Middle frontal gyrus (tissue), 1 donor: Measurements from ENCODE around the gene C2CD5.
"Not testable (repeated sequence)": the region's sequence is repeated elsewhere in the genome, so short reads cannot be mapped to it uniquely, and the experiment has no call there.

Source experiments
- DNase-seq: peaks from one replicate; pipeline ENCODE4 v3.0.0-alpha.2; 2015; ENCODE audit warnings: low spot score; ENCODE audit errors: extremely low spot score

Gene C2CD5

DNA sequence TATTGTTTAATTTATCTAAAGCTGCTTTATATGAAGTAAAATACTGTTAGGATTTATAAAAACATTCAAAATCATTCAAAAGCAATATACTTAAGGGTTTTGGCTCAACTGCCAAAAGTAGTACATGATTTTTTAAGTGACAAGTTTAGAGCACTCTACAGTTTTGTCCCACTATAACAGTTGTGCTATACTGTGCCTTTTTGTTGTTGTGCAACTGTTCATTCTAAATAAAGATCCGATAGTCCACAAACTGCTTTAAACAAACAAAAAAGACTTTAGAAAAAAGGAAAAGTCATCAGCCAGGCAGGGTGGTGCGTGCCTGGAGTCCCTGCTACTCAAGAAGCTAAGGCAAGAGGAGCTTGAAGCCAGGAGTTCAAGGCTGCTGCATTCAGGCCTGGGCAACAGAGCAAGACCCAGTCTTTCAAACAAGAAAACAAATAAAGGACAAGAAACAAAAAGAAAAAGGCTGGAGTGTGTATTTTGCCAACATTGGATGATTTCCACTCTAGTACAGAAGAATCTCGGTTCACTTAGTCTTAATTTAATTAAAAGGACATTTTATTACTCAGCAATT, 7.3 kb downstream of the C2CD5 start:
- no peak for DNase-seq

DNA sequence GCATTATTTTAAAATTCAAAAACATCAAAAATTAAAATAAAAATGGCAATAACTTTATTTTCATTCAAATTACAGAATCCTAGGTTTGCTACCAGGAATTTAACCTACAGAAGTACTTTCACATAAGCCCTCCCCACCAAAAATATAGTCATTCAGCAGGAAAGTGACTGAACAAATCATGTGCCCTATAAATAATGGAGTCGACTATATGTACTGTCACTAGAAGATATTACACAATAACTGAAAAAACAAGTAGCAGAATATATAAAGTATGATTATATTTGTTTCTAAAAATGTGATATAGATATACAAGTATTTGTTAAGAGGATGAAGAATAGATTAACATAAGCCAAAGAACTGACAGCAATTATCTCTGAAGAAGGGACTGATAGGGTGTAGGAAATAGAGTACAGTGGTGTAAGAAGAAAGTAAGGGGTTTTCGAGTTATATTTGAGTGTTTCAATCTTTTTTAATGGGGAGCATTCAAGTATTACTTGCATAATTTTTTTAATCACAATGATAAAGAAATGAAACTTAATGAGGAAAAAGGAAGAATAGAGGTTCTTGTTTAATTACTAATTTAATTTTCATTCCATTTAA, 7.9 kb downstream of the C2CD5 start:
- no peak for DNase-seq

DNA sequence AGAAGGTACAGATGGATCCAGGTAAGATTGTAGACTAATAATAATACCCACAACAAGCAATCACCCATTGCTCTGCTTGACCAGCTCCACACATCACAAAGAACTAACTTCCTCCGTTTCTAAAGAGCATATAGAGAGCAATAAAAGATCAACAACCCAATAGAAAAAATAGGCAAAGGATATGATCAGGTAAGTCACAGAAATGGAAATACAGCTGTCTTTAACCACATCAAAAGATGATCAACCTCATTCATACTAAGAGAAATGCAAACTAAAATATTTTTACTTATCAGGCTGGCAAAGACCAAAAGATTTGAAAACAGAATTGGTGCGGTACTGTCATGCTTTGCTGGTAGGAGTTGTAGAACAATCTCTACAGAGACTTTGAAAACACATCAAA, 8.9 kb downstream of the C2CD5 start:
- no peak for DNase-seq

DNA sequence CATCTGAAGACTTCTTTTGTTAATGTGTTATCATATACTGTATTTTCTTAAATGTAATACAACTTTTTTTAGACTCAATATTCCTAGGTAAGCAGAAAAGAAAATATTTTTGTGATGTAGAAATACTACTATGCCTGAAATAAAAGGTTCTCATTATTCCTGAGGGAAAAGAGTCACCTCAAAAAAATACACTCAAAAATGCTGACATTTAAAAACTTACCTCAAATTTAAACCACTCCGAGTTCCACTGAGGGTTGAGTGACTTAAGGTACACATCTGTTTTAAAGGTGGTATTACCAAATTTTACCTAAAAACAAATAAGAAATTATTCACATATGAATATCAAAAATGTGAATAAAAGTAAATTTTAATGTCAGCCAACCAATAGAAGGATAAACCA, 9.3 kb downstream of the C2CD5 start:
- DNase-seq = no peak

DNA sequence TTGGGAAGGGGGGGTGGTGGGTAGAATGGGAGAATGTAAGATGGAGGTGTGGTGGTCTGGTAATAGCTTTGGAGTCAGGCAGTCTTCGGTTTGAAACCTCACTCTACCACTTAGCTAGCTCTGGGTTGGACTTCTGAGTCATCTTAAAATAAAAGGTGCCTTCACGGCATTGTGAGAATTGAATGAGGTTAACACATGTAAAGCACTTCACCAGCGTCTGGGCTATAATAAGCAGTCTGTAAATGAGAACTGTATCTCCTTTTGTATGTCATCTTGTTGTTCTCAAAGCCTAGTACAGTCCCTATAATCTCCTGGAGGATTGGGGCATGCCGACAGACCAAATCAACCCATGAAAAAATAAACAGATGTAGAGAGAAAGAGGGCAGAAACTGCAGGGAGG, 11.2 kb downstream of the C2CD5 start:
- no peak for DNase-seq

DNA sequence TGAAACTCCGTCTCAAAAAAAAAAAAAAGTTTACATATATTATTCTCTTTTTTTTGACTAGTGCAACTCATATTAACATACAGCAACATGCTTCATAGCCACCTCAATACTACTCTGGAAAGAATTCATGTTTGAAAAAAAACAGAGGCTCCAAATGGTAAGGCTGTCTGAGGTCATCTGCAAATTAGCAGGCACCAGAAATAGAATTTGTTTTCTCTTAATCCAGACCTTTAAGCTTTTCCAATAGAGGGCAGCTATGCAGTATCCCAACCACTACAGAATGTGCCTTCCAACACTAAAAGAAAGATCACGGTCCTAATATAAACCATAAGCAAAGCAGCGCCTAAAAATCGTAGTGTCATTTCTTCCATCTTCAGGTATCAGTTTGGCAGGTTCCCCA, 12.0 kb downstream of the C2CD5 start:
- DNase-seq = no peak

DNA sequence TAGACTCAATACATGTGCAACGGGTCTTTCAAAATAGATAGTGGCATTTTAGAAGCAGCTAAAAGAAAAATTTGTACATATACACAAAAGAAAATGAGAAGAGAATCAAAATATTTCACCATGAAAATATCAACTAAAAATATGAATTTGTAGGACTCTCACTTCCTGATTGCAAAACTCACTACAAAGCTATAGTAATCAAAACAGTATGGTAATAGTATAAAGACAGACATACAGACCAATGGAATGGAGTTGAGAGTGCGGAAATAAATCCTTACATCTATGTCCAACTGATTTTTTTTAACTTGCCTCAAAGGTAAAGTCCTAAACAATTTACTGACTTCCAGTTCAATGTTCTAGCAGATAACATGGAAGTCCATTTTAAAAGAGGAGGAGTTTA, 13.1 kb downstream of the C2CD5 start:
- no peak for DNase-seq

DNA sequence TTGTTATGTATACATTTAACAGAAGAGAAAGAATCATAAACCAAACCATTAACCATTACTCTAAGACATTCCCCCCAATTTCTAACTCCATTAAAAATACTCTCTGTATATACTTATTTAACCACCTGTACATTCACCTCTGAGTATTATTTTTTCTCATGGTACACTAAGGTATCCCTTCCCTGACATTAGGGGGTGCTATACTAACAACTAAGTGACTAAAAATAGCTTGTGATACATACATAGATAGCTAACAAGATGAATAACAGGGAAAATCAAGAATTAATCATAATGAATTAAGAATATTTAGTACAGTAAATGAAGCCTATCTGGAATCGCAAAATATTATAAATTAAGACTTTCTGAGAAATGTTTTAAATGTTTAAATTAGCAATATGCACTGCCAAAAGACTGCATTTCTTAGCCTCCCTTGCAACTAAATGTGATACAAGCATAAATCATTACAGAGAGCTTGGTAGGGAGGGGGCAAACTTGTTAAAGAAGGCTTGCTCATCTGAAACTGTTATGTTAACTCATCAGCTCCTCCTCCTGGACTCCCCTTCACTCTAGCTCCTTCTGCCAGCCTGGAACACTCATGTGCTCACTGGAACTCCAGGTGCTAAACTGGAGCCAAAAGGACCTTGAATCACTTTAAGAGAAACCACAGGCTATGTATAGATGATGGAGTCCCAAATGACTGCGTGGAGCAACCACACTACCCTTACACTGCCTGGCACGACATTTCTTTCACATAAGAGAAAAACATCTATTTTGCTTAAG, 14.9 kb downstream of the C2CD5 start:
- no peak for DNase-seq

DNA sequence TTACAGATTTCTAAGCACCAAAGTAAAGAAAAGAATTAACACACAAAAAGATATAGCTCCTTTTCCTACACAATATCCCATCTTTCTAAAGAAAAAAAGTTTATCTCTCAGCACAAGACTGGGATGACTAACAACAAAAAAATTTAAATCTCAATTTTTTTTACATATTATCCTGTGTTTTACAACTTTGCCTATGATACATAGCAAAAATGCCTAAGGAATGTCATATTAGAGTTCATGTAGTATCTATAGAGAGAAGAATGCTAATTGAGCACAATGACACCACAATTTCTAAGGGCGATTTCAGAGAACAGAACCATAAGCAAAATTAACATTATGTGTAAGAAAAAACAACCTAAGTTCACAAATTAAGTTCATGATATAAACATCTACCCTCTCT, 16.3 kb downstream of the C2CD5 start:
- DNase-seq = no peak

DNA sequence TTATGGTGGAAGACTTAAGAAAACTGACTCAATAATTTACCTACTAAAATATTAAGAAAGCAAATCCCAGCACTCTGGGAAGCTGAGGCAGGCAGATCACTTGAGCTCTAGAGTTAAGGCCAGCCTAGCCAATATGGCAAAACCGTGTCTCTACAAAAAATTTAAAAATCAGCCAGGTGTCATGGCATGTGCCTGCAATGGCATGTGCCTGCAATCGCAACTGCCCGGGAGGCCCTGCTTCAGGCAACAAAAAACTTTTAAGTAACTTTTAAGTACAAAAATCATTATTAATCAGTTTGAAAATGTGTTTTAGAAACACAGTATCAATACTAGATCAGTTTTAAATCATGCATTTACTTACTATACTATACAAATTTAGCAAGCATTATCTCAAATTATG, 17.5 kb downstream of the C2CD5 start:
- DNase-seq = no peak

DNA sequence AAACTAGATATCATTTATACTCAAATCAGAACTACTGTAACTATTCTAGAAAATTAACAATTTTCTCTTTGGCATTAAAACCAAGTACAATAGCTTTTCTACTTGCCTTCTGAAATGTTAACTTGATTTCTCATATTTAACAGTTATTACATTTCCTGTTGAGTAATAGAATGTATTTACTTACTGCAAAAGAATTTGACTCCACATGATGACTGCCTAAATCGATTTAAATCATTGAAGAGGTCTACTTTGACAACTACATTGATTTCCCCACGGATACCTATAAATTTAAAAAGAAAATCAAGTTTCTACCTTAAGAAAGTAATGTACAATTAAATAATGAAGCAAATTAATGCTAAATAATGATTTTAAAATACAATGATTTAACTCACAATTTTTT, 18.9 kb downstream of the C2CD5 start:
- no peak for DNase-seq

DNA sequence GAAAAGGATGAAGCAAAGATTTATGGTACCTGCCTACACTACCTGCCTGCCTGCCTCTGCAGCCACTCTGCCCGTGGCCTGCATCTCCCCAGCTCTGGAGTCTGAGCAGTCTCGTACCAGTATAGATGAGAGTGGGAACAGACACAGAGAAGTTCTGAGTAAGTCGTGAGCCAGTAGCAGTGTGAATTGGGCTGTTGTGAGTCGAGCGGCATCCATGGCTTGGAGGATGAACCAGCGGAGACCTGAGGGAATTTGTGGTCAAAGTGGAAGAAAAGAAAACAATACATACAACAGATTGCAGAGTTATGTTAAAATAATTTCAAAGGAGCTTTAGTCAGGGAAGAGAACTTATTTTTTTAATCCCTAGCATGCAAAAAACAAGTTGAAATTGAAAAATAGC, 25.3 kb downstream of the C2CD5 start:
- no peak for DNase-seq

DNA sequence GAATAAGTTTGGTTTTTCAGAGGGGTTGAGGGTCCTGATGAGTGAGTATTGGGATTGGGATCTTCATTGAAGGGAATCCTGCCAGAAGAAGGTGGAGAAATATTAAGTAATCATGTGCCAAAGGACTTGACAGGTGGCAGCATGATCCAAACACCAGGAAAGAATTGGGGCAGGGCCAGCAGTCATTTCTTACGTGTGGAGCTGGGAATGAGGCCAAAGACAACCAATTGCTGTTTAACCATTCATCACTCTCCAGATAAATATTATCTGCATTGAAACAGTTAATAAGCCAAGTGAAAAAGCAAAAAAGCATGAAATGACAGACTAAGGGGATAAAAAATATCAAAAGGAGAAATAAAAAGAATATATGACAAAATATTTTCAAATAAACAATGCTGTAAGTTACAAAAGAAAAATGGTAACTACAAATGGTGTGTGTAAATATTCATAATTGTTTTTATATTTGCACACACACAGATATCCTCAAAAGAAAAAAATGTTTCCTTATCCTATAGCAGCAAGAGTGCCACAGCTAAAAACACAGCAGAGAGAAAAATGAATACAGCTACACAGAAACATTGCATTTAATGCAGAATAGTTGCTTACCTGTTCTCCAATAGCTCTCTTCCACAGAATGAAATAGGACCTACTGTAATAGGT, 26.2 kb downstream of the C2CD5 start:
- DNase-seq = no peak

DNA sequence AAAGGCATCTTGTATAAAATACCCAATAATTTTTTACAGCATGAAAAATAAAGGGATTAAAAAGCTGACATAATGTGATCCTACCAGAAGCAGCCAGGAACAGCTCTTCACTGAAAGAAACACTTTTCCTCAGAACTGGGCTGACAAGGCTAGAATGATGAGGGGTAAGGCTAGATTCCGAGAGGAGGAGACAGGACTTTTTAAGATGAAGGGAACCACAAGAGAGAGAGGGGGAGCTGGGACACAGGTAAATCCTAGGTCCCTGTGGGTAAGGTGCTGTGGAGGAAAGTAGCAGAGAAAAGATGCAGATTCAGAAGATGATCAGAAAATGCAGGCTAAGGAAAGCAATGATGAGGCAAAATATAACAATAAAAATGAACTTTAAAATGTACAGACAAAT, 29.5 kb downstream of the C2CD5 start:
- DNase-seq = no peak

DNA sequence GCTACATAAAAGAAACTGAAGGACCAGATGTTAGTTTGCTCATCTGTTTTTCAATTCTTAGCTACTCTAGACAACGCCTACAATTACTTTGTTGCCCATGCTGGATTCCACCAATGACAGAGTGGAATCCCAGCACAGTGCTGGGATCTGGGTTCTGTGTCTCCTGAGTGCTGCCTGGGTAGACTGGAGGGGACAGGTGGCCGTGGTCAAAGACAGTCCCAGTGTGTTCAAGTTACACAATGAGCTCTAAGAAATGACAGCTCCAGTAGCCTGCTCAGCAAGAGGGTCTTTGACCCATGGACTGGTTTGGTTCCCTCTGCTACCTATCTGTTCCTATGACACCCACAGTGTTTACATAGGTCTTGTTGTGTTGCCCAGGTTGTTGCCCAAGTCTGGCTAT, 38.5 kb downstream of the C2CD5 start:
- DNase-seq = no peak

DNA sequence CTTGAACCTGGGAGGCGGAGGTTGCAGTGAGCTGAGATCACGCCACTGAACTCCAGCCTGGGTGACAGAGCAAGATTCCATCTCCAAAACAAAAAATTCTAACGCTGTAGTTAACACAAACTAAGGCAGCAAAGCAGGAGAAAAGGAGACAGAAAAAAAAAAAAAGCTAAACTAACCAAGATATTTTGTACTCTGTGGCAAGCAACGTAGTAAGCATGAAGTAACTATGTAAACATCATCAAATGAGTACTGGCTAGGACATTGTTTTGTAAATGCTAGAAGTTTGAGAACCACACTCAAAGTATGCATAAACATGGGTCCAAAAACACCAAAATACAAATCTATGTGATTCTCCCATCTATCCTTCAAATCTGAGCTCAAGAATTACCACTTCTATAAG, 44.2 kb downstream of the C2CD5 start:
- no peak for DNase-seq

DNA sequence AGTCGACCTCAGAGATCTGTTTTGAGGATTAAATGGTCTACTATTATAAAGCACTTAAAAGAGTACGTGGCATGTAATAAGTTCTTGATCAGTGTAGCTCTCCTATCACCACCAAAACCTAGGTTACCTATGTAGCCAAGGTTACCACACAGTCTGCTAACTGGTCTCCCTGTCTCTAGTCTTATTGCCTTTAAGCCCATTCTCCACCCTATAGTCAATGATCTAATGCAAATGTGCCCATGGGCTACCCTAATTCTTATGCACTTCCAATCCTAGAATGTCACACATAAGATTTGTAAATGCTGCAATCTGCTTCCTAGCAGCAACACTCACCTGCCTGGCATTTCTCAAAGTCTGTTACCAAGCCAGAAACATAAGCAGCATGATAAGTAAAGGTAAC, 44.9 kb downstream of the C2CD5 start:
- no peak for DNase-seq

DNA sequence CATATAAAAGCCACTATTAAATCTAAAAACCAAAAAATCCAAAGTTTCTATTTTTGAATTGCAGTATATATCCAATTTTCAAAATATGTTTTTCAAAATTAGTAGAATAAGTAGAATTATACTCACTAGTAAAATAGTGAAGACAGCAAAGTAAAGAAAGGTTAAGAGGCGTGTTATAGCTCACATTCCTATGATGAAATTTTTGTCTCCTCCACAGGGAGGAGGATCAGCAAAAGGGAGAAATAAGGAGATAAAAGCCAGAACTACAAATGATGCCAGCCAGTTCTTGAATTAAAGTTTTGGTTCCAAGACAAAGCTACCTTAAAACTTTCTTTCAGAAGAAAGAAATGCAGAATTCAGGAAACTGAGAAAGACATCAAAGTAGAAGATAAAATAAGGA, 50.0 kb downstream of the C2CD5 start:
- no peak for DNase-seq

DNA sequence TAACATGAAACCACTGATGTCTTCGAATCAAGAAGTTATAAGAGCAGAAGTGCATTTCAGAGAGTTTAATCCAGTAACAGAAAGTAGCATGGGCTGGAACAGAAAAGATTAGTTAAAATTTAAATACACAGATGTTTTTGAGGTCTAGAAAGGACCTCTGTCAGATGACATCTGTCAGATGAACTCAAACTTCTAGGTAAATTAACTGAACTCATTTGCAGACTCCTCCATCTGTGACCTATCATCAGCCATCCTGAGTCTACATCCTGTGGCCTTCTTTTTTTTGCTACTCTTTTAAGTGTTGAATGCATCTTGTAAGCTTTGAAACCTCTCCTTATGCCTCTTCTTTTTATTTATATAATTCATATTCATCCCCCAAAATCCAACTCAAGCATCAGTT, 53.3 kb downstream of the C2CD5 start:
- DNase-seq = no peak

DNA sequence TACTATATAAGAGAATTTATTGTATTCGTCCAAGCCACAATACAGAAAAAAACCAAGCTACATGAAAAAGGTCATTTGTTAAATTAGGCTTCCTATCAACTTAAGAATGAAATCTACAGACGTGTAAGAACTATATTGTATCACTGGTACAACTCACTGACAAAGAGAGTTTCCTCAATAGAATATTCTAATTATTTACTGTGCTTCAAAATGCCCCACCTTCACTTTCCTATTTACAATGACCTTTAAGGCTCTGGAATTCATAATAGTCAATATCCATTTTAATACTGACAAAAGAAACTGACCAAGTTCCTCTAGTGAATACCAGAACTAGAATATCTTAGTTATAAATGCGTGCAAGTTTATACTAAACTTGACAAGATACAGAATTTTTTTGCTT, 55.9 kb downstream of the C2CD5 start:
- DNase-seq = no peak

DNA sequence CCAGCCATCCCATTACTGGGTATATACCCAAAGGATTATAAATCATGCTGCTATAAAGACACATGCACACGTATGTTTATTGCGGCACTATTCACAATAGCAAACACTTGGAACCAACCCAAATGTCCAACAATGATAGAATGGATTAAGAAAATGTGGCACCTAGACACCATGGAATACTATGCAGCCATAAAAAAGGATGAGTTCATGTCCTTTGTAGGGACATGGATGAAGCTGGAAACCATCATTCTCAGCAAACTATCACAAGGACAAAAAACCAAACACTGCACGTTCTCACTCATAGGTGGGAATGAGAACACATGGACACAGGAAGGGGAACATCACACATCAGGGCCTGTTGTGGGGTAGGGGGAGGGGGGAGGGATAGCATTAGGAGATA, 56.7 kb downstream of the C2CD5 start:
- not testable (repeated sequence) for DNase-seq

DNA sequence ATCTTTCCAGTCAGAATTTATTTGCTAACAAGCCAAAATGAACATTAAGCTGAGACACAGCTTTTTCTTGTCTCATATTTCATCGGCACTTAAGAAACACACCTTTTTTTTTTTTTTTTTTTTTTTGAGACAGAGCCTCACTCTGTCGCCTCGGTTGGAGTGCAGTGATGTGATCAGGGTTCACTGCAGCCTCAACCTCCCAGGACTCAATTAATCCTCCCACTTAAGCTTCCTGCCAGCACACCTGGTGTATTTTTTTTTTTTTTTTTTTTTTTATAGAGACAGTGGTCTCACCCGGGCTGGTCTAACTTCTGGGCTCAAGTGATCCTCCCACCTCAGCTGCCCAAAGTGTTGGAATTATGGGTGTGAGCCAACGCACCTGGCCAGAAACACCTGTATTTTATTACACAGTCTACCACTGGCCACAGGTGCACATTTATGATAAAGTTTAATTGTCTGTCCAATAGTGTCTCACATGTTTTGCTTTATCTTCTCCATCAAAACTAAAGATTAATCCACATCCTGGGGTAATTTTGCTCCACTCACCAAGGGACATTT, 62.7 kb downstream of the C2CD5 start:
- no peak for DNase-seq
